GM10248 (cell line): ENCODE results near the gene WNT2.

Source experiments
- CTCF ChIA-PET: fragments of 300-600 bp; sonication (Branson Sonifier 250); formaldehyde crosslinking; extraction: SDS; loops from one replicate; lab custom pipeline; 2021; ENCODE audit warnings: antibody characterized with exemption; lab: Yijun Ruan, JAX
- POLR2A ChIA-PET: fragments of 350-650 bp; sonication (Branson Sonifier 250); formaldehyde crosslinking; extraction: SDS; loops from one replicate; lab custom pipeline; 2020; ENCODE audit warnings: antibody characterized with exemption; lab: Yijun Ruan, JAX
- DNase-seq: peaks from one replicate; pipeline ENCODE4 v3.0.0; 2012; ENCODE audit errors: extremely low spot score
- TF ChIP-seq, protein P1 (sequence below): IDR thresholded peaks from 2 replicates; pipeline ENCODE4 v1.5.1; 2012; ENCODE audit warnings: mild to moderate bottlenecking, low read depth; ENCODE audit errors: extremely low read depth, missing control alignments, control extremely low read depth

WNT2 gene

GRCh38 chr7:117322741-117323304, at the start of gene WNT2:
Gene WNT2, minus strand, starts transcription at chr7:117323058. Its CDS starts 69 bp downstream, at chr7:117322989.
- DNase-seq, result no peak
- TF ChIP-seq, protein P1, sequence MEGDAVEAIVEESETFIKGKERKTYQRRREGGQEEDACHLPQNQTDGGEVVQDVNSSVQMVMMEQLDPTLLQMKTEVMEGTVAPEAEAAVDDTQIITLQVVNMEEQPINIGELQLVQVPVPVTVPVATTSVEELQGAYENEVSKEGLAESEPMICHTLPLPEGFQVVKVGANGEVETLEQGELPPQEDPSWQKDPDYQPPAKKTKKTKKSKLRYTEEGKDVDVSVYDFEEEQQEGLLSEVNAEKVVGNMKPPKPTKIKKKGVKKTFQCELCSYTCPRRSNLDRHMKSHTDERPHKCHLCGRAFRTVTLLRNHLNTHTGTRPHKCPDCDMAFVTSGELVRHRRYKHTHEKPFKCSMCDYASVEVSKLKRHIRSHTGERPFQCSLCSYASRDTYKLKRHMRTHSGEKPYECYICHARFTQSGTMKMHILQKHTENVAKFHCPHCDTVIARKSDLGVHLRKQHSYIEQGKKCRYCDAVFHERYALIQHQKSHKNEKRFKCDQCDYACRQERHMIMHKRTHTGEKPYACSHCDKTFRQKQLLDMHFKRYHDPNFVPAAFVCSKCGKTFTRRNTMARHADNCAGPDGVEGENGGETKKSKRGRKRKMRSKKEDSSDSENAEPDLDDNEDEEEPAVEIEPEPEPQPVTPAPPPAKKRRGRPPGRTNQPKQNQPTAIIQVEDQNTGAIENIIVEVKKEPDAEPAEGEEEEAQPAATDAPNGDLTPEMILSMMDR, result no peak
- ChIA-PET CTCF (interaction anchor here (1.2 to 5.2 kb wide), 4 partner anchors 10 to 110 kb away, joined by 3 to 20 read pairs (median 4); no protein-coding TSS in a partner anchor), POLR2A (no interaction called here)

DNA sequence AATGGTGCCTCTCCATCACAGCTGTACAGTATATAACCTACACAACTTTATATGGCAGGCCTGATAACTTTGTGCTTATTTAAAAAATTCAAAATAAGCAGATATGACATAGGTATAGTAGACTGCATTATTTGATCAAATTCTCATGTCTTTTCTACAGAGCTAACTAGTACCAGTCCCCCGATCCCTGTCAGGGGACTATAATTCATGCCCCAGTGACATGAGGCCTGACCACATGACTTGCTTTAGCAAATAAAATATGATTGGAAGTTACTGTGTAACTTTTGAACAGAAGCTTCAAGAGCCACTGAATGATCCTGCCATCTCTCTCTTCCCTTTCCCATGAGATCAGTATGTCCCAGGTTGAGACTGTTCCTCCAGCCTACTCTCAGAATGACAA, 49.2 kb upstream of the WNT2 start:
- DNase-seq, result no peak
- ChIA-PET CTCF (no interaction called here), POLR2A (no interaction called here)
- TF ChIP-seq, protein P1, result no peak

- TF ChIP-seq, protein P1, result no peak
- POLR2A ChIA-PET, result no interaction called here
- no peak for DNase-seq
- CTCF ChIA-PET, result interaction anchor here (0.9 to 2.7 kb wide), 4 partner anchors 15 to 151 kb away, joined by 3 to 12 read pairs (median 4); no protein-coding TSS in a partner anchor
Measured at GRCh38 chr7:117364339-117365080, 41.7 kb upstream of the WNT2 start.

DNA sequence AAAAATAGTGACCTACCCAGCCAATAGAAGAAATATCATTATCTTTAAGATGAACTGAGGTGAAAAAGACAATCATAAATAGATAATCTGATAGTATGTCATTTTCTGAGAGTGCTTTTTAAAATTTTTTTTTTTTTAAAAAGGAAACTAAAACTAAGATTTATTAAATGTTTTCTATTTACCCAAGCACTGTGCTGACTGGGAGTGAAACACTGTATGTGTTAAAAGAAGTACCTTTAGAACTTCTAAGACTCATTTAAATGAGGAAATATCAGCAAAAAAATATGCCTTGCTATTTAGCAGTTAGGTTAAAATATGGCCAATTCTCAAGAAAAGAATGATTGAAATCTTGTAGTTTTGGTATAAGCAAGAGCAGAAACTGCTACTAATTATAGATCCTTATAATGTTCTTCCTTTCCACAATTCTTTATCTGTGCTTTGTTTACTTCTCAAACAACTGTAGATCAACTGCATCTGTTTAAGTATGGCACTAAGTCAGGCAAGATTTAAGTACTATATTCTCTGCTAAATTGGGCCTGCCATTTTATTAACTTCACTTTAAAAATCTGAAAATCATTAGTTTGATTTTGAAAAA, 39.5 kb upstream of the WNT2 start:
- ChIA-PET POLR2A (no interaction called here), CTCF (no interaction called here)
- DNase-seq, result no peak
- TF ChIP-seq, protein P1, result no peak

GRCh38 chr7:117350027-117350426, 27.2 kb upstream of the WNT2 start:
- CTCF ChIA-PET, result interaction anchor here (1.2 to 1.3 kb wide), 2 partner anchors 15 to 36 kb away, joined by 3 to 5 read pairs; no protein-coding TSS in a partner anchor
- TF ChIP-seq, protein P1, result no peak
- POLR2A ChIA-PET, result no interaction called here
- DNase-seq, result no peak

- ChIA-PET CTCF (interaction anchor here (1.0 to 1.5 kb wide), 4 partner anchors 16 to 137 kb away, joined by 3 to 5 read pairs (median 4); no protein-coding TSS in a partner anchor), POLR2A (no interaction called here)
- TF ChIP-seq, protein P1, result no peak
- no peak for DNase-seq
Measured at GRCh38 chr7:117349570-117349969, 26.7 kb upstream of the WNT2 start.
